Measurements from ENCODE around the gene CCDC177.

Gene CCDC177

DNA sequence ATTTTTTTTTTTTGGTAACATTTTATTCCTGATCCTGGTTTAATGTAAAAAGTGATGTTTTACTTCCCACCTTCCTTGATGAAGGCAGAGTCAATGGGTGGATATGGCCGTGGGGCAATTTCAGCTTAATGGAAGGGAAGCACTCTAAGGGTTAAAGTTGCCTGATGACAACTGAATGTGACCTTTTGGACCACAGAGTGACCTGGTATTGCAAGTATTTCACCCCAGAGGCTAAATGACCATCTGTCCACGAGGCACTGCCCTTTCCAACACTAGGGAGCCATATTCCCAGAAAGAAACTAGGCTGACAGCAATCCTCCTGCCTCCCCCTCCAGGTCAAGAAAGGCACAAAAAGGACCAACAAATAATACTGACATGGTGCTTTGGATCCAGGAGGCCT is 4.8 kb downstream of the CCDC177 start:
- Histone ChIP-seq H3K27me3 (ENCODE audit: insufficient read depth, poor library complexity, severe bottlenecking) (peaks cover 9% of the 10 kb centered on the region), H3K27ac (replicated peaks) (no peak overlapping the region), H3K4me3 (replicated peaks; ENCODE audit: insufficient read depth, low read length) (no peak overlapping the region)
- TF ChIP-seq, protein P1, sequence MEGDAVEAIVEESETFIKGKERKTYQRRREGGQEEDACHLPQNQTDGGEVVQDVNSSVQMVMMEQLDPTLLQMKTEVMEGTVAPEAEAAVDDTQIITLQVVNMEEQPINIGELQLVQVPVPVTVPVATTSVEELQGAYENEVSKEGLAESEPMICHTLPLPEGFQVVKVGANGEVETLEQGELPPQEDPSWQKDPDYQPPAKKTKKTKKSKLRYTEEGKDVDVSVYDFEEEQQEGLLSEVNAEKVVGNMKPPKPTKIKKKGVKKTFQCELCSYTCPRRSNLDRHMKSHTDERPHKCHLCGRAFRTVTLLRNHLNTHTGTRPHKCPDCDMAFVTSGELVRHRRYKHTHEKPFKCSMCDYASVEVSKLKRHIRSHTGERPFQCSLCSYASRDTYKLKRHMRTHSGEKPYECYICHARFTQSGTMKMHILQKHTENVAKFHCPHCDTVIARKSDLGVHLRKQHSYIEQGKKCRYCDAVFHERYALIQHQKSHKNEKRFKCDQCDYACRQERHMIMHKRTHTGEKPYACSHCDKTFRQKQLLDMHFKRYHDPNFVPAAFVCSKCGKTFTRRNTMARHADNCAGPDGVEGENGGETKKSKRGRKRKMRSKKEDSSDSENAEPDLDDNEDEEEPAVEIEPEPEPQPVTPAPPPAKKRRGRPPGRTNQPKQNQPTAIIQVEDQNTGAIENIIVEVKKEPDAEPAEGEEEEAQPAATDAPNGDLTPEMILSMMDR (IDR thresholded peaks at IDR 0.05; ENCODE audit: insufficient read depth, low read length) = no peak
- TF ChIP-seq, protein P2, sequence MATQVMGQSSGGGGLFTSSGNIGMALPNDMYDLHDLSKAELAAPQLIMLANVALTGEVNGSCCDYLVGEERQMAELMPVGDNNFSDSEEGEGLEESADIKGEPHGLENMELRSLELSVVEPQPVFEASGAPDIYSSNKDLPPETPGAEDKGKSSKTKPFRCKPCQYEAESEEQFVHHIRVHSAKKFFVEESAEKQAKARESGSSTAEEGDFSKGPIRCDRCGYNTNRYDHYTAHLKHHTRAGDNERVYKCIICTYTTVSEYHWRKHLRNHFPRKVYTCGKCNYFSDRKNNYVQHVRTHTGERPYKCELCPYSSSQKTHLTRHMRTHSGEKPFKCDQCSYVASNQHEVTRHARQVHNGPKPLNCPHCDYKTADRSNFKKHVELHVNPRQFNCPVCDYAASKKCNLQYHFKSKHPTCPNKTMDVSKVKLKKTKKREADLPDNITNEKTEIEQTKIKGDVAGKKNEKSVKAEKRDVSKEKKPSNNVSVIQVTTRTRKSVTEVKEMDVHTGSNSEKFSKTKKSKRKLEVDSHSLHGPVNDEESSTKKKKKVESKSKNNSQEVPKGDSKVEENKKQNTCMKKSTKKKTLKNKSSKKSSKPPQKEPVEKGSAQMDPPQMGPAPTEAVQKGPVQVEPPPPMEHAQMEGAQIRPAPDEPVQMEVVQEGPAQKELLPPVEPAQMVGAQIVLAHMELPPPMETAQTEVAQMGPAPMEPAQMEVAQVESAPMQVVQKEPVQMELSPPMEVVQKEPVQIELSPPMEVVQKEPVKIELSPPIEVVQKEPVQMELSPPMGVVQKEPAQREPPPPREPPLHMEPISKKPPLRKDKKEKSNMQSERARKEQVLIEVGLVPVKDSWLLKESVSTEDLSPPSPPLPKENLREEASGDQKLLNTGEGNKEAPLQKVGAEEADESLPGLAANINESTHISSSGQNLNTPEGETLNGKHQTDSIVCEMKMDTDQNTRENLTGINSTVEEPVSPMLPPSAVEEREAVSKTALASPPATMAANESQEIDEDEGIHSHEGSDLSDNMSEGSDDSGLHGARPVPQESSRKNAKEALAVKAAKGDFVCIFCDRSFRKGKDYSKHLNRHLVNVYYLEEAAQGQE (IDR thresholded peaks at IDR 0.05; ENCODE audit: insufficient replicate concordance, low read depth) = no peak
- no peak for TF ChIP-seq SPI1 (IDR thresholded peaks at IDR 0.05; ENCODE audit: borderline replicate concordance, low read depth)
- DNase-seq (ENCODE audit: low read depth in 1 of 2, low spot score in 1 of 2) = no peak

DNA sequence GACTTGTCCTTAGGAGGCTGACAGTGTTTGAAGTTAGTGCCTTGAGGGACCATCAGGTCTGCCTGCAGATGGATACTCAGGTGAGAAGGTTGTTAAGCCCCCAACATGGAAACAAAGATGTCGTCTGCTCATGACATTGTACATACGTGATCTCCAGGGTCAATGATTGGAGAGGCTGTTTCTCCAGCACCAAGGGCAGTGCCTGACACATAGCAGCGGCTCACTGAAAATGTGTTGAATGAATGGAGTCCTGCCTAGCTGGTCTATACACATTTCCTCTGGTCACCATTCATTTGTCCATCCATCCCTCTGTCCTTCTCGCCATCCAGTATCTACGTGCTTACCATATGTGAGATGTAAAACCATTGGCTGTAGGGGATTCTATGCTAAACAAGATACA is 7.1 kb downstream of the CCDC177 start:
- Histone ChIP-seq H3K27me3 (ENCODE audit: insufficient read depth, poor library complexity, severe bottlenecking) (peaks cover 9% of the 10 kb centered on the region), H3K27ac (replicated peaks) (no peak overlapping the region), H3K4me3 (replicated peaks; ENCODE audit: insufficient read depth, low read length) (no peak overlapping the region)
- TF ChIP-seq, protein P2 (IDR thresholded peaks at IDR 0.05; ENCODE audit: insufficient replicate concordance, low read depth) = peak; percentile 58
- TF ChIP-seq, protein P1 (IDR thresholded peaks at IDR 0.05; ENCODE audit: insufficient read depth, low read length) = no peak
- no peak for TF ChIP-seq POLR2AphosphoS5 (IDR thresholded peaks at IDR 0.05; ENCODE audit: low read depth)
- no peak for TF ChIP-seq GABPA (IDR thresholded peaks at IDR 0.05; ENCODE audit: low read depth)
- no peak for TF ChIP-seq SPI1 (IDR thresholded peaks at IDR 0.05; ENCODE audit: borderline replicate concordance, low read depth)
- no peak for DNase-seq (ENCODE audit: low read depth in 1 of 2, low spot score in 1 of 2)

DNA sequence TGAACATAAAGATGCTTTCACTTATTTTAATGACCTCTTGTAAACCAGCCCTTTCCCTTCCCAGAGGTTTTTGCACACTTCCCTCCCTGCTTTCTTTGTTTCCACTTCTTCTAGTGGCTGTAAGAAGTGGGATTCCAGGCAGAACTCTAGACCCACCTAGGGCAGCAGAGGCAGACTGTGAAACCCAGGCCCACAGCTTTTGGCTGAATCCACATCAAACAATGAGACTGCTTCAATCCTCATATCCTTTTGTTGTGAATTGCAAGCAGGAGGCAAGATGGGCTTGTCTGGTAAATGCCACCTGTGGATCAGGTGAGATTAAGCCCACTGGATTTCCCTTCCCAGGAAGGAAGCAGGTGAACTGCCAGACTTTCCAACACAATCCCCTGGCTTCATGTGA is 12.8 kb downstream of the CCDC177 start:
- Histone ChIP-seq H3K27me3 (ENCODE audit: insufficient read depth, poor library complexity, severe bottlenecking) (no peaks in the 10 kb centered on the region), H3K4me3 (replicated peaks; ENCODE audit: insufficient read depth, low read length) (no peak overlapping the region), H3K27ac (replicated peaks) (no peak overlapping the region)
- TF ChIP-seq POLR2AphosphoS5 (IDR thresholded peaks at IDR 0.05; ENCODE audit: low read depth) (no peak), SPI1 (IDR thresholded peaks at IDR 0.05; ENCODE audit: borderline replicate concordance, low read depth) (no peak), GABPA (IDR thresholded peaks at IDR 0.05; ENCODE audit: low read depth) (no peak)
- TF ChIP-seq, protein P1 (IDR thresholded peaks at IDR 0.05; ENCODE audit: insufficient read depth, low read length) = no peak
- TF ChIP-seq, protein P2 (IDR thresholded peaks at IDR 0.05; ENCODE audit: insufficient replicate concordance, low read depth) = no peak
- no peak for DNase-seq (ENCODE audit: low read depth in 1 of 2, low spot score in 1 of 2)

Measured in HL-60 (cell line).